ENCODE results near the gene SCAF4.

Gene SCAF4

GRCh38 chr21:31713115-31713514, 18.8 kb downstream of the SCAF4 start:
- DNase-seq (ENCODE audit: low read depth in 2 of 2), result no peak

GRCh38 chr21:31711745-31712285, 20.1 kb downstream of the SCAF4 start:
- no peak for DNase-seq (ENCODE audit: low read depth in 2 of 2)

- DNase-seq (ENCODE audit: low read depth in 2 of 2), result no peak
These were observed 20.6 kb downstream of the SCAF4 start for GRCh38 chr21:31711326-31711725.

- DNase-seq (ENCODE audit: low read depth in 2 of 2), result no peak
These were observed 21.3 kb downstream of the SCAF4 start for GRCh38 chr21:31710586-31710985.

- no peak for DNase-seq (ENCODE audit: low read depth in 2 of 2)
These were observed 23.4 kb downstream of the SCAF4 start for GRCh38 chr21:31708541-31708940.

GRCh38 chr21:31707499-31707898, 24.4 kb downstream of the SCAF4 start:
- no peak for DNase-seq (ENCODE audit: low read depth in 2 of 2)

- DNase-seq (ENCODE audit: low read depth in 2 of 2), result no peak
These were observed 25.4 kb downstream of the SCAF4 start for GRCh38 chr21:31706562-31706961.

GRCh38 chr21:31700040-31700439, 31.9 kb downstream of the SCAF4 start:
- no peak for DNase-seq (ENCODE audit: low read depth in 2 of 2)

- no peak for DNase-seq (ENCODE audit: low read depth in 2 of 2)
These were observed 33.5 kb downstream of the SCAF4 start for GRCh38 chr21:31698461-31698860.

- DNase-seq (ENCODE audit: low read depth in 2 of 2), result no peak
These were observed 35.5 kb downstream of the SCAF4 start for GRCh38 chr21:31696424-31696823.

GRCh38 chr21:31693222-31693621, 38.7 kb downstream of the SCAF4 start:
- DNase-seq (ENCODE audit: low read depth in 2 of 2), result no peak

- DNase-seq (ENCODE audit: low read depth in 2 of 2), result no peak
These were observed 43.1 kb downstream of the SCAF4 start for GRCh38 chr21:31688603-31689368.

GRCh38 chr21:31687108-31687507, 44.8 kb downstream of the SCAF4 start:
- no peak for DNase-seq (ENCODE audit: low read depth in 2 of 2)

GRCh38 chr21:31686272-31686915, 45.5 kb downstream of the SCAF4 start:
- DNase-seq (ENCODE audit: low read depth in 2 of 2), result no peak

GRCh38 chr21:31684918-31685317, 47.0 kb downstream of the SCAF4 start:
- DNase-seq (ENCODE audit: low read depth in 2 of 2), result no peak

- DNase-seq (ENCODE audit: low read depth in 2 of 2), result no peak
These were observed 48.9 kb downstream of the SCAF4 start for GRCh38 chr21:31683029-31683428.

- DNase-seq (ENCODE audit: low read depth in 2 of 2), result no peak
These were observed 49.3 kb downstream of the SCAF4 start for GRCh38 chr21:31682620-31683019.

GRCh38 chr21:31678478-31678877, 53.4 kb downstream of the SCAF4 start:
- DNase-seq (ENCODE audit: low read depth in 2 of 2), result no peak

- no peak for DNase-seq (ENCODE audit: low read depth in 2 of 2)
These were observed 54.9 kb downstream of the SCAF4 start for GRCh38 chr21:31677047-31677446.

- DNase-seq (ENCODE audit: low read depth in 2 of 2), result no peak
These were observed 56.0 kb downstream of the SCAF4 start for GRCh38 chr21:31675960-31676359.

GRCh38 chr21:31675318-31675717, 56.6 kb downstream of the SCAF4 start:
- DNase-seq (ENCODE audit: low read depth in 2 of 2), result no peak

GRCh38 chr21:31673321-31673912, 58.5 kb downstream of the SCAF4 start:
- no peak for DNase-seq (ENCODE audit: low read depth in 2 of 2)

- no peak for DNase-seq (ENCODE audit: low read depth in 2 of 2)
These were observed 60.0 kb downstream of the SCAF4 start for GRCh38 chr21:31671931-31672330.
